Measurements from ENCODE around the gene ZNF423.

Gene ZNF423

GRCh38 chr16:49854188-49854795, 1.6 kb downstream of the ZNF423 start:
- DNase-seq (ENCODE audit: low spot score), result no peak
- TF ChIP-seq CTCF (IDR thresholded peaks at IDR 0.05), result no peak
- Histone ChIP-seq H3K27ac (peak overlapping the region; percentile 66 to 94), H3K4me3 (peak overlapping the region; percentile 88)

- no peak overlapping the region for H3K27ac ChIP-seq
- no peak for DNase-seq (ENCODE audit: low spot score)
- no peak for TF ChIP-seq CTCF (IDR thresholded peaks at IDR 0.05)
- H3K4me3 ChIP-seq, result no peak overlapping the region
Observed at GRCh38 chr16:49852279-49852678, 3.6 kb downstream of the ZNF423 start.

- no peak overlapping the region for H3K27ac ChIP-seq
- DNase-seq (ENCODE audit: low spot score), result no peak
Observed at GRCh38 chr16:49851468-49851787, 4.5 kb downstream of the ZNF423 start.

GRCh38 chr16:49850558-49851467, 5.1 kb downstream of the ZNF423 start:
- TF ChIP-seq CTCF (IDR thresholded peaks at IDR 0.05), result no peak
- no peak overlapping the region for H3K27ac ChIP-seq
- no peak for DNase-seq (ENCODE audit: low spot score)
- no peak overlapping the region for H3K4me3 ChIP-seq

More at GRCh38 chr16:49851468-49851787, 4.5 kb downstream of the ZNF423 start:
- no peak overlapping the region for H3K4me3 ChIP-seq
- TF ChIP-seq CTCF (IDR thresholded peaks at IDR 0.05), result no peak

- H3K4me3 ChIP-seq, result no peak overlapping the region
- no peak for TF ChIP-seq CTCF (IDR thresholded peaks at IDR 0.05)
- no peak for DNase-seq (ENCODE audit: low spot score)
- no peak overlapping the region for H3K27ac ChIP-seq
Observed at GRCh38 chr16:49849754-49850108, 6.2 kb downstream of the ZNF423 start.

- no peak for DNase-seq (ENCODE audit: low spot score)
Observed at GRCh38 chr16:49849037-49849753, 6.7 kb downstream of the ZNF423 start.

More at GRCh38 chr16:49849037-49849753, 6.7 kb downstream of the ZNF423 start:
- H3K4me3 ChIP-seq, result no peak overlapping the region
- no peak overlapping the region for H3K27ac ChIP-seq
- TF ChIP-seq CTCF (IDR thresholded peaks at IDR 0.05), result no peak
